ENCODE data around the gene CTNNA3.

The CTNNA3 gene

DNA sequence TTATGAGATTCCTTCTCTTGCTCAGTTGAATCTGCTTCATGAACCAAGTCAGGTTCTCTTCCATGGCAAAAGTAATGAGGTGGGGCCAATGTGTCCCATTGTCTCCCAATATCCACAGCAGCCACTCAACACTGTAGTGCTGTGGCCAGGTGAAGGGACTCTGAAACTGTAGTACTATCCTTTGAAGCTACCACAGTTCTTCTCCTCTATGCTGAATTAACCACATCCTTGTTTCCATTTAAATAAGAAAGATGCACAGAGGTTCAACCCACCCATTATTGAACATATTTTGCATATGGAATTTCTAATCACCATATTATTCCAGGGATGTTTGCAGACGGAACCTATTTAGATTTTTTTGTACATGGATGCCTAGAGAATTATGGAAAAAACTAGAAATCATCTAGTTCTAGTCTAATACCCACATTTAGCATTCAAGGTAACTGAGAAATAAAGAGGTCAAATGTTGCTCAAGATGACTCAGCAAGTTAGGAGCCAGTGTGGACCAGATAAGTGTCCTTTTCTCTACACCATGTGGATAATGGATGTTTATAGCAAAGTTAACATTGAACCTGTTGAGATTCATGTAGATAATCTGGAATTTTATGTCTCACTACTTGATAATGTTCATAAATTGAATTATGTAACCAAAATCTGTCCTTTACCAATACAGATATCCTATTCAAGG lies 705.7 kb downstream of the CTNNA3 start:
- DNase-seq = no peak

- DNase-seq = no peak
Observed at GRCh38 chr10:66983475-66983818, 712.5 kb downstream of the CTNNA3 start.

DNA sequence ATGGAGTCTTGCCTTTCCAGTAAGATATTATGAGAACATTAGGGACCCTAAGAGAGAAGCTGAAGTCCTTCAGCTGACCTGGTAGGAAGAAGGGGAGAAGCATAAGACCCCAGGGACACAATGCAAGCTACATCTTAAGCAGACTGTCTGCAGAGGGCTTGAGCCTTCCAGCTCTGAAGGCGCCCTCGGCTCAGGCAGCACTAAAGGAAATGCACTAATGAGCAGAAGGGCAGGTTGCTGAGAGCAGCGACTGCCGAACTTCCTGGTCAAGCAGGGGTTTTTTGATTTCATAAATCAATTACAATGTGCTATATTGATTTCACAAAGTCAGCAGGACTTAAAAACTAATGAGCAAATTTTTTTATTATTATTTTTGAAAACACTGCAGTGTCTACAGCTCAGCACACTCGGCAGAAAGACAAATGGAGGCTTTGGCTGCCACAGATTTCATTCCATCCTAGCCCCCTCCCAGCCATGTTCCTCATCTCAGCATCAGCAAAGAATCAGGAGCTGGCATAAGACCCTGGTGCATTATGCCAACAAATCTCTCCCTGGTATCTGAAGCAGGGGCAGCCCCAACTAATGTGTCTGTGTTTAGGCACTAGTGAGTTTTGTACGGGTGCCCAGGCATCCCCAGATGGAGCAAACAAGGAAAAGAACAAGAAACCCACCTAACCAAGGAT lies 713.1 kb downstream of the CTNNA3 start:
- no peak for DNase-seq

GRCh38 chr10:66982053-66982420 lies 714.0 kb downstream of the CTNNA3 start:
- no peak for DNase-seq

DNA sequence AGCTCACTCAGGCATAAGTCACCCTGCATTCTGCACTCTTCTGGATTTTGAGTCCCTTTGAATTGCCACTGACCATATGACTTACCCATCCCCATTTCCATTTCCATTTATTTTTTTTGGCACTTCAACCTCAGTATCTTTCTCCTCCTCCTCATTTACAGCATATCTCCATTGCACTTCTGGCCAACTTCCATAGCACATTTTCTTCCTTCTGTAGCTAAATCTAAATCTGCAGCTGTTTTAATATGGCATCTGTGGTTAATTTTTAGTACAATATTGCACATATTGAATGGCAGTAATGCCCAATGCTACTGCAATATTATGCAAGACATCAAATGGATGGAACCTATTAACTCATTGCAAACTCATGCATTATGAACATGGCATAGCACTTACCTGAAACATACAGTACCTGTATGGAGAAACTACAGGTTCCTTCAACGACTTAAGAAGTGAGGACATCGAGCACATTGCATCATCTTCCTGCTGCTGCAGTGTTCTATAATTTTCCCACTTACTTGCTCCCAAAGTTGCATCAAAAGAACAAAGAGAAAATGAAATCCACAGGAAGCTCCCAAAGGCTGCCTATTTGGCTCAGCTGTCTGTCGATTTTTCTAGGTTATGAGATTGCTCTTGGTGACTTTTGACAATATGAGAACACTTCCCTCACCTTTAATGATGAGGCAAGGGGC lies 714.5 kb downstream of the CTNNA3 start:
- DNase-seq = no peak

DNA sequence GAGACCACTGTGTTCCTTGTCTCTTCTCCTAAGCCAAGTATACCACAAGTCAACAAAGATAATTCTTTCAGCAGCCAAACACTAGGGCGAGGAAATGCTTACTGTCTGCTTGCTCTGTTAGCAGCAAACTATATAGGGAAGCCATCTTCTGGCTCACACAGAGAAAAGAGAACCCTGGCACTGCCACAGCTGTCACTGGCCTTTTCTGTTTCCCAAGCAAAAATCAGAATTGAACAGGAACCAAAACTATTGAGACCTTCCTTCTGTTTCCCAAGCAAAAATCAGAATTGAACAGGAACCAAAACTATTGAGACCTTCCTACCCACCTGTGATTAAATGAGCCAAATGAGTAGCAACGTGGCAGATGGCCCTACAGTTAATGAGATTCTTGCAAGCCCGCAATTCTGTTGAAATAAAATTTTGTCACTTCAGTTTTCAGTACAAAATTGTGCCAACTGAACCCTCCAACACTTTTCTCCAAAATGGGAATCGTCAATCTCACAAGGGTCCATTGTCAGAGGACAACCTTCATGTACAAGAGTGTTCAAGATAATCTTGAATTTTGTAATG lies 715.7 kb downstream of the CTNNA3 start:
- DNase-seq = no peak

DNA sequence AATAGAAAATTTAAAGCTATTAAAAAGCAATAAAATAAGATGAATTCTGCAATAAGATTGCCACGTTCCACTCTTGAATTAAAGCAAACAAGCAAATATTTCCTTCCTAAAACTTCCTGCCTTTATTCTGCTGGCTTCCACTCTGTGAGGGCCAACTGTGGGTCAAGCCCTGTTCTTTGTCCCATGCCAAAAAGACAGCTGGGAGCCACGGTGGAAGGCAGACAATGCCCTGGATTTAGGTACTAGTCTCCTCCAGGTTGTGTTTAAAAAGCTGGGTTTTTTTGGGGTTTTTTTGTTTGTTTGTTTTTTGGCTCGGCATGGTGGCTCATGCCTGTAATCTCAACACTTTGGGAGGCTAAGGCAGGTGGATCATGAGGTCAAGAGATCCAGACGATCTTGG lies 731.0 kb downstream of the CTNNA3 start:
- no peak for DNase-seq

- DNase-seq = no peak
Observed at GRCh38 chr10:66958466-66958865, 737.5 kb downstream of the CTNNA3 start.

DNA sequence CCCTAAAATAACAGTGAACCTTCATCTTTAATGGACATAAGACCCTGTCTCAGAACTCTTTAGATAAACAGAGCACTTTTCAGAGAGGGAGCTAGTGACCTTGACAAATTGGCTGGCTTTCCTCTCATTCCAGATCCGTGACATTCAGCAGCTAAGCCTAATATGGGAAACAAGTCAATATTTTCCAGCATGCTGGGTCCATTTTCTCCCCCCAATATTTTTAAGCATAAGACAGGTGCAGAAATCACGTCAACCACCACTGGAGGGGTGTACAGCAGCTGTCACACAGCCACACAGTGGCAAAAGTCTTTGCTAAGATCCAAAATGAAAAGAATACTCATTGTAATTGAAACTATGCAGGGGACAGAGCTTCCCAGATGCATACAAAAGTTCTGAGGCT lies 744.1 kb downstream of the CTNNA3 start:
- DNase-seq = no peak

GRCh38 chr10:66943590-66943989 lies 752.4 kb downstream of the CTNNA3 start:
- no peak for DNase-seq

- no peak for DNase-seq
Observed at GRCh38 chr10:66942407-66942806, 753.6 kb downstream of the CTNNA3 start.

DNA sequence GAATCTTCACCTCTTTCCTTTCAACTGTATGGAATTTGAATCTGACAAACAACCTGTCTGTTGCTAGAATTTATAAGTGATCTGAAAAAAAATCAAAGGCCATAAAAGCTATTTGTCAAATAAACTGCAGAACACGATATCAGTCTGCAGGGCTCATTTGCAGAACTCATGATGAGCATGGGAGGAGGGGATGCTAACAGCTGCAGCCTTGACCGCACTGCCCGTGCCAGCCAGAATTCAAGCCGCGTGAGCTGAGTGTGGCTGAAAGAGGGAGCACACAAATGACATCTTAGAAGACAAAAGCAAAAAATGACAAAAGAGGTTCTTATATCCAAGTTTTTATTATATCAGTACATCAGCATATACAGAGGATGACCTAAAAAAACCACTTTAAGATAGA lies 754.5 kb downstream of the CTNNA3 start:
- no peak for DNase-seq

DNA sequence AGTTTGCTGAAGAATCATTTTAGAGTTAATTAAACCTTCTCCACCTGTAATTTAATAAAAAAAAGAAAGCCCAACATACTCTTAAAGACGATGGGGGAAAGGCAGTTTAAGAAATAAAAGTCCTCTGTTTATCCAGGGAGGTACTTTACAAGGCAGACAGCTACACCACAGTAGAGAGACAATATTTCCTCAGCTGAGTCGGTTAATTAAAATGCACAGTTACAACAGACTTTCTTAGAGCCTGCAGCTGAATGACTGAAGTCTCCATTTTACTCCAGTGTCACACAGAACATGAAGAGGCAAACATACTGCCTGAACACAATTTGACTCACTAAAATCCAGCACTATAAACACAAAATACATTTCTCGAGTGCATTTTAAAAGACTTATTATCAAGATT lies 755.0 kb downstream of the CTNNA3 start:
- DNase-seq = no peak

DNA sequence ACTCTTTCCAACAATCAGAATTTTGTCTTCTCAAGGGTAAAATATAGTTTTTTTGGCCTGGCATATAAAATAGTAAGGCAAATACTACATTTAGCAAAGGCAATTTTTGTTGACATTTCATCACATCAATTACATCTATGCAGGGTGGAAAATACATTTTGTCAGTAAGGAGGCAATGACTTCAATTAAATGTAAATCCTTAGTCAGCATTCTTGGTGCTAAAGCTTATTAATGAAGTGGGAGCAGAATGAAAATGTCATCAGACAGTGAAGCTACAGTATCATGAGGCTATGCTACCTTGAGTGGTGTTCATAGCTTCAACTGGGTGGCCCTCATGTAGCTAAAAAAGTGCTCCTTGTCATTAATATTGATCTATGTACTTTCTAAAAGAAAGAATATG lies 761.3 kb downstream of the CTNNA3 start:
- no peak for DNase-seq

- DNase-seq = no peak
Observed at GRCh38 chr10:66931949-66932343, 764.0 kb downstream of the CTNNA3 start.

GRCh38 chr10:66931340-66931948 lies 764.6 kb downstream of the CTNNA3 start:
- peak; percentile 14 for DNase-seq

GRCh38 chr10:66929375-66929774 lies 766.6 kb downstream of the CTNNA3 start:
- DNase-seq = no peak

GRCh38 chr10:66928776-66929175 lies 767.2 kb downstream of the CTNNA3 start:
- DNase-seq = no peak

DNA sequence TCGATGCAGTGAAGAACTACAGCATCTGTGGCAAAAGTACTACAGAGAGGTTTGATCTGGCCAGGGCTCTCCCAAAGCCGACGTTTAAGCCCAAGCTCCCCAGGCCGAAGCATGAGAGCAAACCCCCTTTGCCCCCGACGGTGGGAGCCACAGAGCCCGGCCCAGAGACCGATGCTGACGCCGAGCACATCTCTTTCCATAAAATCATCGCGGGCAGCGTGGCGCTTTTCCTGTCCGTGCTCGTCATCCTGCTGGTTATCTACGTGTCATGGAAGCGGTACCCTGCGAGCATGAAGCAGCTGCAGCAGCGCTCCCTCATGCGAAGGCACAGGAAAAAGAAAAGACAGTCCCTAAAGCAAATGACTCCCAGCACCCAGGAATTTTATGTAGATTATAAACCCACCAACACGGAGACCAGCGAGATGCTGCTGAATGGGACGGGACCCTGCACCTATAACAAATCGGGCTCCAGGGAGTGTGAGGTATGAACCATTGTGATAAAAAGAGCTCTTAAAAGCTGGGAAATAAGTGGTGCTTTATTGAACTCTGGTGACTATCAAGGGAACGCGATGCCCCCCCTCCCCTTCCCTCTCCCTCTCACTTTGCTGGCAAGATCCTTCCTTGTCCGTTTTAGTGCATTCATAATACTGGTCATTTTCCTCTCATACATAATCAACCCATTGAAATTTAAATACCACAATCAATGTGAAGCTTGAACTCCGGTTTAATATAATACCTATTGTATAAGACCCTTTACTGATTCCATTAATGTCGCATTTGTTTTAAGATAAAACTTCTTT lies 767.8 kb downstream of the CTNNA3 start:
- no peak for DNase-seq

GRCh38 chr10:66927251-66927935 lies 768.6 kb downstream of the CTNNA3 start:
- no peak for DNase-seq

GRCh38 chr10:66926841-66927240 lies 769.2 kb downstream of the CTNNA3 start:
- no peak for DNase-seq

All from CD4-positive, alpha-beta T cell treated with Interleukin-12 subunit alpha and Interleukin-12 subunit beta, for 1 hour (primary cell).